COLO829 (cell line): ENCODE measurements around the gene EMID1.

Experiments used
- DNase-seq: peaks from one replicate; pipeline ENCODE4 v3.0.0; 2012; ENCODE audit warnings: low spot score

The EMID1 gene

DNA sequence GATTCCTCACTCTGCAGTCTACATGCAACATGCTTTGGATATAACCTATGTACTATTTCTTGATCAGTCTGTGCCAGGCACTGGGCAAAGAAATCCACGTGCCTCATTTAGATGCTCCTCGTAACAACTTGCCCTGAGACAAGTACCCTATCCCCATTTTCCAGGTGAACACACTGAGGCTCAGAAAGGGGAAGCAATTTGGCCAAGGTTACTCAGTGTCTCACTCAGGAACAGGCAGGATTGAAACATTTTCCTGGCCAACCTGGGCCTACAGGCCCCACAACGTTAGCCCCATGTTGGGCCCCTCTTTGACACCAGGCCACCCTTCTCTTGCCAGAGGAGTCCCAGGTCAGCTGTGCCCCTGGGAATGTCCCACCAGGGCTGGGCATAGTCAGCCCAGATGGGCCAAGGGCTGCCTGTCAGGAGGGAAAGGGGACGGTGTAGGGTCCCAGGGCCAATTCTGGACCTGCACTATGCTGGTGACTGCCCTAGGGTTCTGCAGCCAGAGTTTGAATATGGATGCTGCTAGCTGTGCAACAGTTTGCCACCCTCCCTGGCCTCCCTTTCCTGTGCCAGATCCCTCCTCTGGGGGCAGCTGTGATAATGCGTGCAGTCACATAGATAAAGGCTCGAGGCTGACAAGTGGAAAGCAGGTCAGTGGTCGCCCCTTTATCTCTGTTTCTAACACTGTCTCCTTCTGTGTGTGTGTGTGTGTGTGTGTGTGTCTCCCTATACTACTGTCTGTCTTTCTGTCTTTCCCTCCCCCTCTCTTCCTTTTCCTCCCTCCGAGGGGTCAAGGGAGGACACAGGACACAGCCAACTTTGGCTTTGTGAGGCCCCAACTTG lies 10.4 kb upstream of the EMID1 start:
- DNase-seq: no peak

DNA sequence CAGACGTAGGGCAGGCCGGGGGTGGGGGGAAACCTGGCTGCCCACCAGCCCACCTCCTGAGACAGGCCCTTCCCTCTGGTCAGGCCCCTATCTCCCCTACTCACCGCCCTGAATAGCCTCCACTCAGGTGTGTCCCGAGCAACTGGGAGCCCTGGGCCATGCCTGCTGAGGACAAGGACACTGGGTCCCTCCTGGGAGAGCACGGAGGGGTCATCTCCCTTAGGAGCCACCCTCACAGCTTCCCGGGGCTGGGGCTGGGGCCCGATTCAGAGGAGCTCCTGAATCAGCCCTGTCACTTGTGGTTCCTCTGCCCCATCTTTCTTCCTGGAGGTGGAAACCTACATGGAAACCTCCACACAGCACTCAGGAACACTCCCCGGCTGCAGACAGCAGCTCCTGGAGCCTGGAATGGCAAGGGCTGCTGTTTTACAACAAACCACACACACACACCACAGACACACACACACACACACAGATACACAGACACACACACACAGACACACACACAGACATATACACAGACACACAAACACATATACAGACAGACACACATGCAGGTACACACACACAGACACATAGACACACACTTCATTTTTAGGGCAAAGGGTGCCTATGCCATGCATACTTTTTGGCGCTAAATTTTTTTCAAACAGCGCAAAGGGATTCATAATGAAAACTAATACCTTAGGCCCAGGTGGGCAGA lies 9.6 kb upstream of the EMID1 start:
- DNase-seq: no peak

DNA sequence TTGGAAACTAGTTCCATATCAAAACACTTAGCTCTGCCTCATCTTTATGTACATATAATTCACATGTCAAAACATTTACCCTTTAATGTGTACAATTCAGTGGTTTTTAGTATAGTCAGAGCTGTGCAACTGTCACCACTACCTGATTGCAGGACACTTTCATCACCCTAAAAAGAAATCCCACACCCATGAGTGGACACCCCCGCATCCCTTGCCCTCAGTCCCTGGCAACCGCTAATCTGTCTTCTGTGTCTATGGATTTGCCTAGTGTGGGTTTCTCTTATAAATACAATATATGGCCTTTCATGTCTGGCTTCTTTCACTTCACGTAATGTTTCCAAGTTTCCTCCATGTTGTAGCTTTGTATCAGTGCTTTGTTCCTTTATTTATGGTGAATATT lies 8.6 kb upstream of the EMID1 start:
- DNase-seq: no peak

DNA sequence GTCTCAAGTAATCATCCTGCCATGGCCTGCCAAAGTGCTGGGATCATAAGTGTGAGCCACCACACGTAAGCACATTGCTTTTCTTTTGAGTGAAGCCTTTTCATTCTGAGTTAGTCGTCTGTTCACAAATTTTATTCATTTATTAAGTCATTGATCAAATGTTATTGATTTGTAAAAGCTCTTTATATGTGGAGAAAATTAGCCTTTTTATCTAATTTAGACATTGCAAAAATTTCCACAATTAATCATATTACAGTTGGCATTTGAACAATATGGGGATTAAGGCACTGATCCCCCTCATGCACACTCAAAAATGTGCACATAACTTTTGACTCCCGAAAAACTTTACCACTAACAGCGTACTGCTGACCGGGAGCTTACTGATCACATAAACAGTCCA lies 7.5 kb upstream of the EMID1 start:
- DNase-seq: no peak

DNA sequence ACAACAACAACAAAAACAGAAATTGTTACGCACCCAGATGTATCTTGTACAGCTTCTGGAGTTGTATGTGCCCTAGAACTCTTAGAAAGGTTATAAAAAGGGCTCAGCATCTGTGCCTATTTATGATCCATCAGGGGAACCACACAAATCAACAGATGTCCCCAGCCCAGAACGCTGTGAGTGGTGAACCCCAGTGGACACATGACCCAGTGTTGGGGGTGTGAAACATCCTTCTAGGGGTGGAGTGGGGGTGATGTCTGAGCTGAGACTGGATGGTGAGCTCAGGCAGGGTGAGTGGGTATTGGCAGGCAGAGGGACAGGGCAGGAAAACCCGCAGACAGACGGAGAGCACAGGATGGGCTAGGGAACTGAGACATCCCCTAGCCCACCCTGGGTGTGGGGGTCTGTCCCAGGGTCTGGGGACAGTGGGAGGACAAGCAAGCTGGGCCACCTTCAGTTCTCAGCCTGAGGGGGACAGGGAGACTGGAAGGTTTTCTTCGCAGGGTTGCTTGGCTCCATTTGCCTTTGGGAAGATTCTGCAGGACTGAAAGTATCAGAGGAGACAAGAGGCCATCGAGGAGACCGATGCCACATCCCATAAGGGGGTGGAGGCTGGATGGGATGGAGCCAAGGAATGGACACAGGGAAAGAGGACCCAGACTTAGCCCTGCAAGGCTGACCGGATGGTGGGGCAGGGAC lies 5.8 kb upstream of the EMID1 start:
- DNase-seq: no peak

DNA sequence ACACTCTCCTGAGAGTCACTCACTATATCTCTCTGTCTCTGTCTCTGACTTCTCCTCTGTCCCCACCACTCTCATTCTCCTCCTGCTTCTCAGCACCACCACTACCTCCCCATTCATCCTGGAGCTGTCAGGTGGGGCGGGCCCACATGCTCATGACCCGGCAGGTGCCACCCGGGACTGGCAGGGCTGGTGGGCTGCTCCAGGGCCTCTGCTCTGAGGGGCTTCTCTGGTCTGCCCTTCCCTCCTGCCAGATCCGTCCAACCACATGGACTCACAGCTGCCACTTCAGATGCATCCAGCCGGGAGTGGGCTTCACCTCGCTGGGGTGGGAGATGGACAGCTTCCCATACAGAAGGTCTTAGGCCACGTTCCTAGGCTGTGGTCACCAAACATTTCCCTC lies 4.8 kb upstream of the EMID1 start:
- no peak for DNase-seq

DNA sequence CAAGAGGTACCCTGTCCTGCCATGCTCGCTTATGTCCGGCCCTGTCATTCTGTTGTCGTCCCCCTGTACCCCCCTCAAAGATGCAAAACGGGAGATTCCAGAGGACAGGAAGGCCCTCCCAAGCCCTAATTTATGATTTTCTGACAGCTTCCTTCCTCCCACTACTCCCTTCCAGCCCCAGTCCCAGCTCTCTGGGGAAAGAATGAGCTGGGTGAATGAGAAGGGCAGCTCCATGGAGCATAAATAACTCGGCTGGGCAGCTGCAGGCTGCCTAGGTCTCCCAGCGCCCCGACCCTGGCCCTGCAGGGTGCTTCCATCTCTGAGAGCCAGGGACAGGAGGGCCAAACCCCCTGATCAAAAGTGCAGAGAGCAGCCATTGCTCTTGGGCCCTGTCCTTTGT lies 3.9 kb upstream of the EMID1 start:
- no peak for DNase-seq

DNA sequence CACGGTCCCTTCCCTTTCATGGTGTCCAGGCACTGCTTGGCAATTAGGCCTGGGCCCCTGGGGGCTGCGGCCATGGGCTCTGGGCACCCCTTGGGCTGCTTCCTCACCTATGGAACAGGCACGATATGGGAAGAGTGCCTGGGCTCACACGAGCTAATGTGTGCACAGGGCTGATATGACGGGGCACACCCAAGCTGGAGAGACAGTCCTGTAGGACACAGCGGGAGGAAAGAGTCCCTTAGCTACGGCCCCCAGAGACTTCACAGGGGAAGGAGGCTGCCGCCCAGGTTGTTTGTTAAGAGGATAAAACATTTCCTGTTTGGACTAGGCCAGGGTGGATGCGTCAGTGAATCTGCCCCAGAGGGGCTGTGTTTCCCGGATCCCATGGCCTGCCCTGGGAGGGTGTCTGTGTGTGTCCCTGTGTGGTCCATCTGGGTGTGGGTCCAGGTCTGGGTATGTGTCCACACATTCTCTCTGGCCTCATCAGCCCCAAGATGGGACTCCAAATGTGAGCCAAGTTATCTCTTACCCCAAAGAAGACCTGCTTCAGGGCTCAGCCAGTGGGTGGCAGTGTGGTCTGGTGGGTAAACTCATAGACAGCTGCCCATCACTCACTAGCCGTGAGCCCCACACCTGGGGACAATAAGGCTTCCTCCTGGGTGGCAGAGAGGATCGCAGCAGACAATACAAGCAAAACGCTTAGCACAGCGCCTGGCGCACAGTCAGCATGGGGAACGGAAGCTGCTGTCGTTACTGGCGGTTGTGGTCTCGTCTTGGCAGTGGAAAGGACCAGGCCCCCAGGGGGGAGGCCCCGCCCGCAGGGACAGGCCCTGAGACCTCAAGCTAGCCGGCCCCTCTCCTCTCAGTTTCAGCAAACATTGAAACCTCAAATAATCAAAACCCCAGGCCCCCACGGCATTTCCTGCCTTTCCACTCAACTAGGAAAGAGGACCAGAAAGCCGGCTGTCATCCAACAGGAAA lies 3.2 kb upstream of the EMID1 start:
- peak; percentile 20 for DNase-seq

DNA sequence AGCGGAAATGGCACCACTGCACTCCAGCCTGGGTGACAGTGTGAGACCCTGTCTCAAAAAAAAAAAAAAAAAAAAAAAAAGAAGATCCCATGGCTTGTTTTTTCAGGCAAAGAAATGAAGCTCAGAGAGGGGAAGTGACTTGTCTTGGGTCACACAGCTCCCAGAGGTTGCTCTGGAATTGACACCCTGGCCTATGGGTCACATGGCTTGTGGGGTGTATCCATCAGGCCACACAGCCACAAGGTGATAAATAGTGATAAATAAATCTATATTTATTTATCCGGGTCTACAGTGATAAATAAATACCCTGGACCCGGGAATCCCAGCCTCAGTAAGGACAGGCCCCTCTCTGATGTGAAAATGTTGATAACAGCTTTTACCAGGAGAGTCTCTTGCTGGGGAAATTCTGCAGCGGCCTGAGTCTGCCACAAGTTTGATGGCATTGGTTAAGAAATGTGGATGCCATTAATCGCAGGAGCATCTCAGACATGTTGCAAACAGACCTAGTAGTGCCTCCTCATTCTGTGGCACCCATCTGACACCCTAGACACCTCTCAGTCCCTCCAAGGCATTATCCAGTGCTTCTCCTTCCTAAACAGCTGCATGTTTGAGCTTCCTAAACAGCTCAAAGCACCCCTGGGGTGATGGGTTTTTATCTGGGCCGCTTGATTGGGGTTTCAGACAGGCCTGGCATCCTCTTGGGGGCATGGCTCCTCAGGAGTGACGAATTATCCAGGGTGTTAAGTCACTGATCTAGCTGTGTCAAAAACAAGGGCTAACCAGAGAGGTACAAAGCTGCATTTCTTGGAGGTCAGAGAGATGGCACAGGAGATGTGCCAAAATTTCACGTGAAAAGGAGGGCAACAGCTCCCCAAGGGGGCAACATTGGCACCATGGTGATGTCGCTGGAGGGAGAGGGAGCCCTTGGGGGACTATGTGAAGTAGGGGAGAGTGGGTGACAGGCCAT lies 1.9 kb upstream of the EMID1 start:
- no peak for DNase-seq

DNA sequence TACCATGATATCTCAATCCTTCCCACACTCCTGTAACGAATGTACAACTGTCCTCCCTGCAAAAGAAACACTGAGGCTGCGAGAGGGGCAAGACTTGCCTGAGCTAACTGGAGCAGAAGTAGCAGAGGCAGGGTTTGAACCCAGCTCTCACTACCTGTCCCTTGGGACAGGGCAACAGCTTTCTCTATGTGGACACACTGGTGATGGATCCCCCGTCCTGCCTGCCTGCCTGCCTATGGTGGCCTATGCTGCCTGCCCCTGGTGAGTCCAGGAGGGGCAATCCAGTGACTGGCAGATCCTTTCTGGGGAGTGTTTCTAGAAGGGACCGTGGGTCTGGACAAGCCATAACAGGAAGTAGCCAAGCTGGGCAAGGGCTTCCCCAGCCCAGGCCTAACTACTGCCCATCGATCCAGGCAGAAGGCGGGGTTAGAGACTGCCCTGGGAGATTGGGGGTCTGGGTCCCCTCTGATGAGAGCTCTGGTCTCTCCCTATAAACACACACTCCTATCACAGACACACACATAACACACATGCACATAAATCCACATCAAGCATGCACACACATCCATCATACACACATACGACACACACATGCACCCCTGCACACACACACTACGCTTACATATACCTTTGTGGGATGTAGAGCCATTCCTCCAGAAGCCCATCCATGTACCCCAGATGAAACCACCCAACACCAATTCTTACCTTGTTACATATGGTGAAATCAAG lies 1.1 kb upstream of the EMID1 start:
- DNase-seq: no peak

DNA sequence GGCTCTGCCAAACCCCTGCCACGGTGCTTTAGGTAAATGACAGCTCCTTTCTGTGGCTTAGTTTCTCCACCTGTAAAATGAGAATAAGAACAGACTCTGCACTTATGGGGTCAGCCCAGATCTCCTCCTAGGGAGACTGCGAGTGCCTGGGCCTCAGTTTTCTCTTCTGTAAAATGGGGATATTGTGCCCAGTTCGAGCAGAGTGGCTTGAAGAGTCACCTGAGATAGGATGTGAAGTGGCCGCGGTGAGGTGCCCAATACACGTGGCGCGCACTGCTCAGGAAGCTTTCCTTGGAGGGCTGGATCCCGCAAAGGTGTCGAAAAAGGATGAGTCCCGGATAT lies 473 bp upstream of the EMID1 start:
- DNase-seq: no peak

DNA sequence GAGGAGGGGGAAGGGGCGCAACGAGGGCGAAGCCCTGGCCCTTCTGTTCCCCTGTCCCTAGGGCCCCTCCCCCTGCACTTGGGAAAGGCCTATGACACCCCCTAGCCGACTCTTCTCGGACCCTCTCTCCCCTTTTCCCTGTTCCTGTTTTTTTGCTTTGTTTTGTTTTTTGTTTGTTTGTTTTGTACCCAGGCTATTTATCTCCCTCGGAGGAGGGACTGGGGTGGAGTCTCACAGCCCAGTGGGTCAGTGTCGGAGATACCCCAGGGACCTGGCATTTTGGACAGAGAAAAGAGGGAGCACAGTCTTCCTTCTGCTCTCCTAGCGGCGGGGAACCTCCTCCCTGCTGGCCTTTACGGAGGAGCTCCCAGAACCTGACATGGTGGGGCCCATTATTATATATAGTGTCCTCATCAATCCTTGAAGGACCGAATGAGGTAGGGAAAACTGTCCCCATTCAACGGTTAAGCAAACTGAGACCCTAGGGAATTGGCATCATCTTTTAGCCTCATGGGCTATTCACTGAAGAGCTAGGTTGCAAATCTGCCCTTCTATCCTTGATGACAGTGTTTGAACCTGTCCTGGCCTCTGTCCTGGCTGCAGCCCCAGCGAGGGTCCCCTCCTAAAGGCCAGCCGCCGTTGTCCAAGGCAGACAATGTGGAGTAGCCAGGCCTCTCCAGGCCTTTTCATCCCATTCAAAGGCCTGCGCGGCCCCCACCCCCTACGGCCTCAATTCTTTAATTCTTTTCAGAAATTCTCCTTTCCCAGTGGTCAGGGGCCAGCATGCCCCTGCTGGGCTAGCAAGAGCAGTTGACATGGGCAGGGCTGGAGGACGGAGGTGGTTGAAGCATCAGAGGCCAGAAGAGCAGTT lies 911 bp downstream of the EMID1 start:
- no peak for DNase-seq

DNA sequence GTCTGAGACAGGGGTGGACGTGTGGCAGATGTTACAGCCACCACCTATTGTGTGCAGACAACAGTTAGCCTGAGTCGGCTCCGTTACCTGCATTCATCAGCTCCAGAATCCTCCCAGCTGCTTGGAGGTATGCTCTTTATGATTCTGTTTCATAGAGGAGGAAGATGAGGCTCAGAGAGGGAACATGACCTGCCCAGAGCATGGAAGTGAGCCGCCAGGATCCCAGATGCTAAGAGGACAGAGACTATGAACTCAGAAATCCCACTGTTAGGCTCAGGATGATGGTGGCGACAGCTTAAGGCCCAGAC lies 1.5 kb downstream of the EMID1 start:
- no peak for DNase-seq

DNA sequence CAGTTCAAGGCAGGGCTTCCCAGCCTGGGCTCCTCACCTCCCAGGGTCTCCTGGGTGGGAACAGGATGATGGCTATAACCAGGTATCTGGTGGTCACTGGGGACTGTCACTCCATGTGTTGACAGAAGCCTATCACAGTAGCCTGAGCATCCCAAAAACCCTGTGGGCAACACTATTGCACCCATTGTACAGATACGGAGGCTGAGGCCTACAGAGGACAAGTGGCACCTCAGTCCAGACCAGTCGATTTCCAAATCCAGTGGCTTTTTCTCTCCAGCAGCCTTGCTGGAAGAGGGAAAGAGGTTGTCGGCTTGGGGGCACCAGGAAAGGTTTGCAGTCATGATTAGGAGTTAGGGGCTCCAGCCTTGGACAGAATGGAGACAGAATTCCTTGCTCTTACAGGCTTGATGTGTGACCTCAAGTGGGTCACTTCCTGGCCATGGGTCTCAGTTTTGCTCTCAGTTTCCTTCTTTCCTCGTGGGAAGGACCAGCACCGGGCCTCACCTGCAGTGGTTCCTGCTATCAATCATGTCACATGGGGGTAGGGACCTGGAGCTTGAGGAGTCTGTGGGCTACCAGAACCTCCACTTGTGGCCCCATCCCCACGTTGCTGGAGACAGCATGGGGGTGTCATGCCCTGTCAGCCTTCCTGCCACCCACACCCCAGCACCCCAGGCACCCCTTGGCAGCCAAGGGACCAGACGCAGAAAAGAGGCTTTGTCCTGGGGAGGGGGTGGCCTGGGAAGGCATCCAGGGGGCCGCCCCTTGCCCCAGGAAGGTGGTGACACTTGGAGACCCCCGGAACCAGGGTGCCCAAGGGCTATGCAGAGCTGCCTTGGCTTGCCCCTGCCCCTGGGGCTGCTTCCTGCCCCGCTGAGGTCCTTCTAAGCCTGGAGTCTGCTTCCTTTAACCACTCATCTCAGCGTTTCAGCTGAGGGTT lies 2.1 kb downstream of the EMID1 start:
- no peak for DNase-seq

DNA sequence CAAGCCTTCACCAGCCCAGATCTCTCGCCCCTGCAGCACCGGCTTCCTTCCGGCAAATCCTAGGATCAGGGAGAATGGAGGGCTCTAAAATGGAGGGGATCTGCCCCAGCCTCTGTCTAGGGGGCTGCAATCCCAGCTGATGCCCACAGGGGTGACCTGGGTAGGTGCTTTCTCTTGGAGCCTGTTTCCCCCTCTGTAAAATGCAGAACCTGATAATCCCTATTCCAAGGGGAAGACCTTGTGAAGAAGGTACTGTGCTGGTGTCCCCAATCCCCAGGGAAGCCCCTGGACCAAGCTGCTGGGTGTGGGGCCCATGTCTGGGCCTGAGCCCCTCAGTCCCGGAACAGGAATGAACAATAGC lies 2.8 kb downstream of the EMID1 start:
- DNase-seq: no peak

DNA sequence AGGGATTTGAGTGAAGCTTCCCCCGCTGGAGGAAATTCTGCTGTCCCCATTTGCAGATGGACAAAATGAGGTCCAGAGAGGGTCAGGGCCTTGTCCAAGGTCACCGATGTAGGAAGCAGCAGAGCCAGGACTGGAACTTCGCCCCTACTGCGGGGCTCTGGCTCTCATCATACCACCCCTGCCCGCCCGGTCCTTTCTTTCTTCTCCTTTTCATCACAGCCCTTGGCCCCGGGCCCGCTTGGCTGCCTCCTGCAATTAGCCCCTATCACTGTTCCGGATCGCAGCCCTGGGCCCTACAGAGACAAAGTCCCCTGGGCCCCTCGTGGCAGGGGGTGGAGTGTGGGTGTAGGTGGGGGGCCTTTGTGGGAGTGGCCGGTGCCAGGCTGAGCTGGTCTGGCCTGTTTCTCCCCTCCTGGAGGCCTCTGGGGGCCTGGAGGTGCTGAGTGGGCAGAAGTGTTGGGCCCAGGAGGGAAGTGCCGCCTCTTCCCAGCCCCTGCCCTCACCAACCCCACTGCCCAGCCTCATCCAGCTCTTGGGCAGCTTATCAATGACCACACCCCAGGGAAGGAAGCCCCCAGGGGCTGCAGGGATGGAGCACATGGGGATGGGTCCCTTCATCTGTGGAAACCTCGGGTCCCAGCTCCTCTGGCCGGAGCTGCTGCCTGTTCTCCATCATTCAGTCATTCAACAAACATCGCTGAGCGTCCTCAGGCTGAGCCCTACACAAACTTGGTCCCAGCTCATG lies 3.4 kb downstream of the EMID1 start:
- DNase-seq: no peak

DNA sequence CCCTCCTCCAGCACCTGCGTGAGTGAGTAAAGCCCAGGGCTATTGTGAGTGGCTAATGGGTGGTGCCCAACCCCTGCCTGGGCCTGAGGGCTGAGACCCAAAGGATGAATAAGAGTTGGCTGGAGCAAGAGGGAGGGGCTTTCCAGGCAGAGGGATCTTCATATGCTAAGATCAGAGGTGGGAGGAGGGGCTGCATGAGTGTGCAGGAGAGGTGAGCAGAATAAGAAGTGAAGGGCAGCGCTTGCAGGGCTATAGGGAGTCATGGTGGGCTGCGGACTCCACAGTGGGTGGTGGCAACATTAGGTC lies 3.9 kb downstream of the EMID1 start:
- DNase-seq: no peak

DNA sequence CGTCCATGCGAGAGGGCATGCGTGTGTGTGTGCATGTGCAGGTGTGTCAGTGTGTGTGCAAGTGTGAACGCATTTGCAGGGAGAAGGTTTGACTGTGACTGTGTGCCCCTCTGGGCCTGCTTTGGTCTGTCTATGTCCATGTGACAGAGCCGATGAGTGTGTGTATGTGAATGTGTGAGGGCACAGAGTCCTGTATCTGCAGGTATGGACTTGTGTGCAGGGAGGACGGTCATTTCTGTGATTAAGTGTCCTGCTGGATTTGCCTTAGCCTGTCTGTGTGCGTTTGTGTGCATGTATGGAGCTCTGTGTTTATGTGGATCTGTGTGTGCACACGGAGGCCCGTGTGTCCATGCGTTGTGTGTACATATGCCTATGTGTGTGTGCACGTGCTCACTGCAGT lies 5.4 kb downstream of the EMID1 start:
- no peak for DNase-seq
